Inflammatory macrophage treated with lipopolysaccharide for 4 hours (primary cell): ENCODE data around the gene TXNIP.

Source experiments
- DNase-seq: peaks from one replicate; pipeline ENCODE4 v3.0.0-alpha.2; 2020

The TXNIP gene

GRCh38 chr1:146010126-146010738 lies 13.9 kb upstream of the TXNIP start:
- DNase-seq: no peak

DNA sequence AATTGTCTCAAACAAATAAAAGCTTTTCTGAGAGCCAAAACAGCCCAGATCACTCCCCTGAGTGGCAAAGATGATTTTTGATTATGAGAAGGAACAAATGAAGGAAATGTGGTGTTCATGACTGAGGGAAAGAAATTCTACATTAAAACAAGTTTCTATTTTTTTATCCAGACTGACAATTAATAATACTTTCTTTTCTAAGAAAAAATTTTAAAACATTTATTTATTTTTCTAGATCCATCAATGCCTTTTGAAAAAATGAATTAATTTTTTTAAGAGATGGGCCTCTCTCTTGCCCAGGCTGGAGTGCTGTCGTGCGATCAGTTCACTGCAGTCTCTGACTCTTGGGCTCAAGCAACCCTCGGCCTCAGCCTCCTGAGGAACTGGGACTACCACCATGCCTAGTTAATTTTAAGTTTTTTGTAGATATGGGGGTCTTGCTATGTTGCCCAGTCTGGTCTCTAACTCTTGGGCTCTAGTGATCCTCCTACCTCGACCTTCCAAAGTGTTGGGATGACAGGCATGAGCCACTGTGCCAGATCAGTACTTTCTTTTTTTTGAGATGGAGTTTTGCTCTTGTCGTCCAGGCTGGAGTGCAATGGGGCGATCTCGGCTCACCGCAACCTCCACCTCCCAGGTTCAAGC lies 11.2 kb upstream of the TXNIP start:
- DNase-seq: no peak

DNA sequence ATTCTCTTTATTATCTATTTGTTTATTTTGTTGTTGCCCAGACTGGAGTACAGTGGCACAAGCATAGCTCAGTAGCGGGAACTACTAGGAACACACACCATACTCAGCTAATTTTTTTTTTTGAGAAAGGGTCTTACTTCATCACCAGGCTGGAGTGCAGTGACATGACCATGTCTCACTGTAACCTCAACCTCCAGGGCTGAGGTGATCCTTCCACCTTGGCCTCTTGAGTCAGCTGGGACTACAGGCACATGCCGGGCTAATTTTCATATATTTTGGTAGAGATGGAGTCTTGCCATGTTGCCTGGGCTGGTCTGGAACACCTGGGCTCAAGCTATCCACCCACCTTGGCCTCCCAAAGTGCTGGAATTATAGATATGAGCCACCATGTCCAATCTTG lies 5.3 kb upstream of the TXNIP start:
- peak; percentile 52 for DNase-seq

- DNase-seq: peak; percentile 49
Measured at GRCh38 chr1:145999321-146000024, 3.1 kb upstream of the TXNIP start.

DNA sequence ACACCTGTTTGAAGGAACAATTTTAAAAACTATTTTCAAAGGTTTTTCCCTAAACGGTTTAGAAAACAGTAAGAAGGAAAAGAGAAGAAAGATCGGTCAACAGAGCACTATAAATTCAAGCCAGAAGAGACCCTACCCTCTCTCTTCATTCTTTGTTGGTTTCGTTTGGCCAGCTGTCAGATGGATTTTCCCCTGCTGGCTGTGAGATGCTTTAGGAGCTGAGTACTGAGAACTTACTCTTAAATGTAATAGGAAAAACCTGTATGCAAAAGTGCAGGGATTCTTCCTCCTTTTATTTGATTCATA lies 1.3 kb upstream of the TXNIP start:
- no peak for DNase-seq

DNA sequence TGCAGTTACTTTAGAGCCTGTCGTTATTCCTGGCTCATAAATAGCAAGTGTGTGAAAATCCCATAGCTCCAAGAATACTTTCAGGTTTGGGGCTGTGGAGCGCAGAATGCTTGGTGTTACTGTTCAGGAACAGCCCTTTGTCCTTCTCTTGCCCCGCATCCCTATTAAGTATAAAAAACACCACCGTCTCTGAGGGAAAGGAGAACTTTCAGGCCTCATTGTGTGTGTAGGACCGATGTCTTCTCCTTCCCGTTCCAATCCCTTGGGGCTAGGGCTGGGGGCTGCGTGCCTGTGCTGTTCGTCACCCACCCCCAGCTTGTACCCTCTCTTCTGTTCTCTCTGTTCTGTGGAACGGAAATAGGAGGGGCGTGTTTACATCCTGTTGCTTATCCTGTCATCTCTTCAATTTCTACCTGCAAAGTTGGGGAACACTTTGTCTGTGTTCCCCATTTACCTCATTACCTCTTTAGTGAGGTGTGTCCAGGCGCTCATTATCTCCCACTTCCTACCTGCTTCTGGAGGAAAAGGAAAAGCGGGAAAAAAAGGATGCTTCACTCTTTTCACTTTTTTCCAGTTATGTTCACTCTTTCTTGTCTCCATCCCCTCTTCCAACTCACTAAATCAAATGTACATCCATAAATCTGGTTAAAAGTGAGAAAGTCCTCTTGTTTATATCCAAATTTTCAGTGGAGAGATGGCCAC lies 788 bp upstream of the TXNIP start:
- DNase-seq: no peak

GRCh38 chr1:145995964-145996432 lies 381 bp downstream of the TXNIP start:
- no peak for DNase-seq

- peak; percentile 30 for DNase-seq
Measured at GRCh38 chr1:145995148-145995881, 1.1 kb downstream of the TXNIP start.

DNA sequence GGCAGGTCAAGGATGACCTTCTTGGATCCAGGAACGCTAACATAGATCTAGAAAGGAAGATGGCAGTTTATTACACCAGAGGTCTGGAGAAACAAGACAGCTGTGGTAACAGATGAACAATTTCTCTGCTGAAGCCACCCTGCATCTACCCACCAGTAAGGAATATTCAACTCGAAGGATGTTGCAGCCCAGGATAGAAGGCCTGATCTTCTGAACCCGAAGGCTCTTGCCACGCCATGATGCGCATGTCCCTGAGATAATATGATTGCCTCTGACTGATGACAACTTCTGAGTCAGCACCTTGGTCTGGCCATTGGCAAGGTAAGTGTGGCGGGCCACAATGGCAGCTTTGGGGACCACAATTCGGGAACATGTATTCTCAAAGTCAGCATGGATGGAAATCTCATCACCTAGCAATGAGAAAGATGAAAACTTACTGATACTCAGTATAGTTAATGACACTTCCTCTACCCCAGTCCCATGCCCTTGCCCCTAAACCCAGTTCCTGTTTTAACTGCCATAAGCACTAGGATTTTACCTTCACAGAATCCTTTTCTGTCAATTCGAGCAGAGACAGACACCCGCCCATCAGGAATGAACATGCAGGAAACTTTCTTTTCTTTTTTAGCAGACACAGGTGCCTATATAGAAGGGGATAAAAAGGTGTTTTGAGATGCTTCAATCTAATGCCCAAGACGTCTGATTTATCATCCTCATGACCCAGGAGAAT lies 1.8 kb downstream of the TXNIP start:
- peak; percentile 45 for DNase-seq

DNA sequence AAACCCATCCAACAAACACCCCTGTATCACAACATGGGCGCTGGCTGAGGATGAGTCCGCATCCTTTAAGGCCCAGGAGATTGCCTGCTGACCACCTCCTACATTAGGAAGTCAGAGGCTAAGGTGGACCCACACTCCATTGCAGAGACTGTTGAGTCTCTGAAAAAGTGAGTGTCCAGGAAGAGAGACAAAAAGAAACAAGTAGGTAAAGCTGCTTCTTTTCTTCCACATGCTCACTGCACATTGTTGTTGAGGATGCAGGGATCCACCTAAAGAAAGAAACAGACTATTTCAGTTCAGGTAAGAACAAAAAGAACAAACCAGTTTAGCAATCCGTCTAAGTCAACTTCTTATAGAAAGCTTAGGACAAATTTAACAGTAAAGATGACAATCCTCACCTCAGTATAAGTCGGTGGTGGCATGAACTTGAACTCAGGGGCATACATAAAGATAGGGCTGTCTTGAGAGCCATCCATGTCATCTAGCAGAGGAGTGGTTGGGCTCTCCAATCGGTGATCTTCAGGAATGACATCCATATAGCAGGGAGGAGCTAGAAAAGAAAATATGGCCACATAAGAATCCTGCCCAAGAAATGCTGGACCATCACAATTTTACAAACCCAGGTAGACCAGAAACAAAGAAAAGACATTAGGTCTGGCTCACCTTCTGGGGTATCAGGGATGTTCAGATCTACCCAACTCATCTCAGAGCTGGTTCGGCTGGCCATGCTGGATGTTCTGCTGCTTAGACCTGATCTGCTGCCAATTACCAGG lies 2.6 kb downstream of the TXNIP start:
- peak; percentile 39 for DNase-seq

DNA sequence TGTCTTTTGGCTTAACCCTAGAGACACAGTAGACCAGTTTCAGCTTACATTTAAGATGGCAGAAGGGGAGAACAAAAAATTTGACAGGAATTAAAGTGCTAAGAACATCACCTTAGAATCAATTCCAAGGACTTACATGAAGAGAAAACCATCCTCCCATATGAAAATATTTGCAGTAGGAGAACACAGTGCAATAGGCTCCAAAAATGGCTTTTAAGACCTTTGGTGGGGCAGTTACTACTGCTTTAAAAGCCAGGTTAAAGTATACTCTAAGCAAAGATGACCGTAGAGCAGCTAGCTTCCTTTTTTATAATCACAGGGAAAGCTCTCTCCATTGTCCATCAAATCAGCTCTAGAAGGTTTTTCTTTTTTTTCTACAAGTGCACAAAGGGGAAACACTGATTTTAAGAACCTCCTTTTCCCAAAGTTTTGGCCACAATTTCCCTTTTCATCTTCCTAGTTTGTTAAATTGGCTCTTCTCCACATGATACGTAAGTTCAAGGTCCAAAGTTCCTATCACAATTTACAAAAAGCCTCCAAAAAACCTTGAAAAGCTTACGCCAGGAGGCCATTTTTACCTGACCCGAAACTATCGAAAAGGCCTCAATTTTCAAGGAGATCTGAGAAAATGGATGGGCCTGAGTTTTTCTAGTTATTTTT lies 3.3 kb downstream of the TXNIP start:
- no peak for DNase-seq

DNA sequence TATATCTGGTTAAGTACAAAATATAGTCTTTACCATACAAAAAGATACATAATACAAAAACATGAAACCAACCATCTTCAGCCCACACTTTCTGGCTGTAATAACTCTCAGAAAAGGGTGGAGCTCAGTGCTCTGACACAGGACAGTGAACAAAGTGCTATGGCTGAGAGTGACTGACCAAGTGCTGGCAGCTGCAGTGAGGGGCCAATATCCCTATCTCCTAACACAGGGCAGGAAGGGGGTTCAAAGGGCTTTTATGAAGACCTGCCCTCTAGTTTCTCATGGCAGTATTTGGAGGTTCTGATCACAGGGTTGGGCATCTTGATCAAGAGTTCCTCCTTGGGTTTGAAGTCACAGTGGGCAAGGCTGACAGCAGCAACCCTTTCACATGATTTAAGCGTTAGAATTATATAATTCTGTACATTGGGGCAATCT lies 3.9 kb downstream of the TXNIP start:
- DNase-seq: no peak

DNA sequence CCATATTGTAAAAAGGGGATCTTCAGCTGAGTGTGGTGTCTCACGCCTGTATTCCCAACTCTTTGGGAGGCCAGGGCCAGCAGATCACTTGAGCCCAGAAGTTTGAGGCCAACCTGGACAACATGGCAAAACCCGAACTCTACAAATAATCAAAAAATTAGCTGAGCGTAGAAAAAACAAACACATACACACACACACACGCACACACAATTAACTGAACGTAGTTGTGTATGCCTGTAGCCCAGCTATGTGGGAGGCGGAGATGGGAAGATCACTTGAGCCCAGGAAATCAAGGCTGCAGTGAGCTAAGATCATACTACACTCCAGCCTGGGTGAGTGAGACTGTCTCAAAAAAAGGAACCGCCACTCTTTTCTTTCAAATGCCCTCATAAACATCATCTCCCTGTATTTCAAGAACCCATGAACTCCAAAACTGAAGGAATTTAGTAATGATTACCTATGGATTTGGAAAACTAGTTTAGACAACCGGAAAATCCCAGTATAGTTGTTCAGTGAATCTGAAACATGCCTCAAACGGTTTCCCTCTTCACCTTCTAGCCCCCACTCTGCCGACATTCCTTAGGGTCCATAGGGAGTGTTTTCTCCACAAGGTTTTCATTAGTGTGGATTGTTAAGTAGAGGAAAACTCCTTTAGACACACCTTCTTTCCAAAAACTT lies 4.5 kb downstream of the TXNIP start:
- DNase-seq: peak; percentile 42

- no peak for DNase-seq
Measured at GRCh38 chr1:145990249-145990855, 6.0 kb downstream of the TXNIP start.

GRCh38 chr1:145988773-145989172 lies 7.6 kb downstream of the TXNIP start:
- no peak for DNase-seq

DNA sequence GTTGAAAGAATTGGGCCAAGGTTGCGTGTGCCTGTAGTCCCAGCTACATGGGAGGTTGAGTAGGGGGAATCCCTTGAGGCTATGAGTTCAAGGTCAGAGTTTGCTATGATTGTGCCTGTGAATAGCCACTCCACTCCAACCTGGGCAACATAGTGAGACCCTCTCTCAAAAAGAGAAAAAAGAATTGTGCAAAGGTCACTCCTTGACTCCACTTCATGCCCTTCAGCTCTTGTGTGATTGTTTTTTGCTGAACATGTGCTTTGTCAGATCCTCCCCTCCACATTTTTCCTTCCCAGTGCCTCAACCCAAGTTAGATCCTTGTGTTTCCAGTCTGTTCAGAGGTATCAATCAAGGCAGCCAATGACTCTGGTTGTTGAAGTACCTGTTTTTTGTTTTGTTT lies 8.5 kb downstream of the TXNIP start:
- no peak for DNase-seq

DNA sequence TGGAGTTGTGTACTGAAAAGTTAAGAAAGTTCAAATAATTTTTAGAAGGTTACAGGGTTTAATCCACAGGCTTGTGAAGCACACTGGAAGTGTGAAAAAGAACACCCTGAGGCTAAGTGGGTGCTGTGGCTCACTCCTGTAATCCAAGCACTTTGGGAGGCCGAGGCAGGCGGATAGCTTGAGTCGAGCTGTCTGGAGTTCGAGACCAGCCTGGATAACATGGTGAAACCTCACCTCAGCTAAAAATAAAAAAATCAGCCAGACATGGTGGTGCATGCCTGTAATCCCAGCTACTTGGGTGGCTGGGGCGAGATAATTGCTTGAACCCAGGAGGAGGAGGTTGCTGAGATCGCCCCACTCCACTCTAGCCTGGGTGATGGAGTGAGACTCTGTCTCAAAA lies 9.8 kb downstream of the TXNIP start:
- no peak for DNase-seq

GRCh38 chr1:145985502-145986439 lies 10.6 kb downstream of the TXNIP start:
- peak; percentile 74 for DNase-seq

- DNase-seq: no peak
Measured at GRCh38 chr1:145985129-145985501, 11.3 kb downstream of the TXNIP start.
